ENCODE results near the gene HES7. TPM values are rescaled to one million over a fixed set of nuclear protein-coding genes. Genes with fewer than 3 reads are reported as not detected.
A peak's percentile ranks its signal among the peaks of the same experiment; 100 is the strongest.

HES7 gene
- total RNA-seq, 1 donor, result 0.09 TPM

GRCh38 chr17:8087075-8087951 lies 36.6 kb downstream of the HES7 start, which contains the start of gene ALOX12B:
Gene ALOX12B (minus strand): TSS chr17:8087716. CDS start chr17:8087442, 274 bp downstream.
- TF ChIP-seq CTCF (IDR thresholded peaks at IDR 0.05; ENCODE audit: insufficient read depth, low read length), result no peak
- no peak for DNase-seq (ENCODE audit: low read depth)
- no peak within 1 kb of the TSS for H3K4me3 ChIP-seq (ENCODE audit: low read depth, low read length)

DNA sequence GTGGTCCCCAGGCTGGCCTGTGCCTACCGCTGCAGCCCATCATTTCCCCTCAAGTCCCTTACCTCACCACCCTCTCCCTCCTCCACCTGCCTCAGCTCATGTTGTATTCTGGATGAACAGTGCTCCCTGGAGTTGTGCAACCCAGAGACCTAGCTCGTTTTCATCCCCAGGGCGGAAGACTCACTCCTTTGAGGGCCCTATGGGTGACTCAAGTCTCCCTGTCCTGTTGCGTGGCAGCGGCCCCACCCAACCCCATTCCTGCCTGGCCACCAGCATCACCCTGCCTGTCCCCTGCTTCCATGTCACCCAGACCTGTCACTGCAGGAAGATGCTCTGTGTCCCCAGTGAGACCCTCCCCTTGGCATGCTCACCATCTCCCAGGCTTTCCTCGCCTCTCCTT lies 39.7 kb downstream of the HES7 start:
- no peak overlapping the region for H3K4me3 ChIP-seq (ENCODE audit: low read depth, low read length)
- TF ChIP-seq CTCF (IDR thresholded peaks at IDR 0.05; ENCODE audit: insufficient read depth, low read length), result no peak
- DNase-seq (ENCODE audit: low read depth), result no peak

DNA sequence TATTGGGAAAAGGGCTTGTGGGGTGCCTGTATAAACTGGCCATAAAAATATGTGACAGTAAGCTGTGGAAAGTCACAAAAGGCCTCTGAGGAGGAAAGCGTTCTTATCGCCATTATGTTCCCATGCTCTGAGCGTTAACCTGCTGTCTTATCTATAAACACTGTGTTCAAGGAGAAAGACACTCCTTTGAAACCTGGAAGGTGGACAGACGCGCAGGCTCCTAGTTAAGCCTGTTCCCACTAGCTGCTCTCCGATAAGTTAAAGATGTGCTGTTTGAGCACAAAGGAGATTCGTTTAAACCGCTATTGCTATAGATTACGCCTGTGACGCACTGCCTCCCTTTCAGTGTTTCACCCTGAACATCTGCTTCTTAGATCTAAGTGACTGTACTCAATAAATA lies 41.6 kb downstream of the HES7 start:
- DNase-seq (ENCODE audit: low read depth), result no peak
- no peak overlapping the region for H3K4me3 ChIP-seq (ENCODE audit: low read depth, low read length)
- TF ChIP-seq CTCF (IDR thresholded peaks at IDR 0.05; ENCODE audit: insufficient read depth, low read length), result no peak

DNA sequence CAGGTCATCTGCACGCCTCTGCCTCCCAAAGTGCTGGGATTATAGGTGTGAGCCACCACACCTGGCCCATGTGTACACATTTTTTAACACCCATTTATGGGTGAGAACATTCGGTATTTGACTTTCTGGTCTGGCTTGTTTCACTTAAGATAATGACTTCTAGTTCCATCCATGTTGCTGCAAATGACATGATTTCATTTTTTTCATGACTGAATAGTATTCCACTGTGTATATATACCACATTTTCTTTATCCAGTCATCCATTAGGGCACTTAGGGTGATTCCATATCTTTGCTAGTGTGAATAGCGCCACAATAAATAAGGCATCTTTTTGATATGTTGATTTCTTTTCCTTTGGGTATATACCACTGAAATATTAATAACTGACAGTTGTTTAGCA lies 42.0 kb downstream of the HES7 start:
- TF ChIP-seq CTCF (IDR thresholded peaks at IDR 0.05; ENCODE audit: insufficient read depth, low read length), result no peak
- no peak for DNase-seq (ENCODE audit: low read depth)
- H3K4me3 ChIP-seq (ENCODE audit: low read depth, low read length), result no peak overlapping the region

- TF ChIP-seq CTCF (IDR thresholded peaks at IDR 0.05; ENCODE audit: insufficient read depth, low read length), result no peak
- DNase-seq (ENCODE audit: low read depth), result no peak
Observed at GRCh38 chr17:8080799-8081219, 43.1 kb downstream of the HES7 start.

DNA sequence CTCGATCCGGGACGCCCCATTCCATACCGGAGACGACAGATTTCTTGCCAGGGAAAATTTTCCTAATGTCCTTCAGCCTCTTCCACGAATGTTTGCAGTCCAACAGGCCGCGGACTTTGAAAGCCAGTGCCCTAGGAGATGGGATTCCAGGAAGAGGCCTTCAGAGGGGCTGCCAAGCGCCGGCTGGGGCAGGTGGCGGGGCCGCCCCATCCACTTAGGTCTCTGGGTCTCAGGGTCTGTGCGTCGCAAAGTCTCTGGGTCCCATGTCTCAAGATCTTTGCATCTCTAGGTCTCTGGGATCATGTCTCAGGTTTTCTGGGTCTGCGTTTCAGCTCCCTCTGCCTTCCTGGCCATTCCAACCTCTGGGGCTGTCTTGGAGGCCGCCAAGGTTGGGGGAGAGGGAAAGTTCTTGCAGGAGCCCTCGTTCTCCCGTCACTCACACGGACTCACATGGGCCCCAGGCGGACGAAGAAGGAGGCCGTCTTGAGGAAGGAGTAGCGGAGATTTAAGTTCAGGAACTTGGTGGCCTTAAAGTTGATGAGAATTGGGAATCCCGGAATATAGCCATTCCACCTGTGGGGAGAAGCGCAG lies 43.6 kb downstream of the HES7 start:
- TF ChIP-seq CTCF (IDR thresholded peaks at IDR 0.05; ENCODE audit: insufficient read depth, low read length), result no peak
- peak; percentile 9 for DNase-seq (ENCODE audit: low read depth)
- H3K4me3 ChIP-seq (ENCODE audit: low read depth, low read length), result no peak overlapping the region

More at GRCh38 chr17:8080799-8081219, 43.1 kb downstream of the HES7 start:
- no peak overlapping the region for H3K4me3 ChIP-seq (ENCODE audit: low read depth, low read length)

Data from fibroblast of the aortic adventitia (primary cell).